Measurements from ENCODE around the gene CRYGN.

The CRYGN gene

DNA sequence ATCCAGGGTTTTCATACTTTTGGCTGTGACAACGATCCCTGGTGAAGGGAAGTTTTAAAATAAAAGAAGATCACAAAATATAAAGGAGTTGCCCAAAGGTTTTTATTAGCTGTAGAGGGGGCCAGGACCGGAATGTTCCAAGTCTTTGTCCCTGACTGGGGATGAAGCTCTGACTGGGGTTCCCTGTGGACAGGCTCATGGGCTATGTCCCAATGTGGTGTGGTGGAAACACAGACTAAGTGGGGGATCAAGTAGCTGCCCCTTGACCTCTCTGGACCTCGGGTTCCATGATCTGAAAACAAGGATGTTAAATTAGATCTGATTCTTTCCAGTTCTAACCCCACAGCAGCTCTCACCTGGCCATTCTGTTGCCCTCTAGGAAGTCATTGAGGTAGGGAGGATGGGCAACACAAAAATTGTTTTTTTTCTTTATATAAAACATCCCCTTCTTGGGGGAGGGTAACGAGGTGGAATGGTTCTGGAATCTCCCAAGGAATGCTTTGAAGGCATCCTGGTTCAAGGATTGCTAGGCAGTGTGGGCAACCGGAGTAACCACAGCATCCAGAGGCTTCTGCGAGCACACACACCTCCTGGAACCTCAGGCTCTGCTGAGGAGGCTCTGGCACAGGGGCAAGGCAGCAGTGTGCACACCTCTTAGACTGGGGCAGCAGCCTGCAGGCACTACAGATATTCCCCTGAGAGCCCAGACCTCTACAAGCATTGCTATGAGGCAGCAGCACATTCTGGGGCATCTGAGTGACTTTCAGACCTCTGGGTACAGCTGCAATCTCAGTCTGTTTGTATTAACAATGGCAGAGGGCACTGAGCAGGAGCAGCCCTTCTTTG, 21.4 kb upstream of the CRYGN start:
- peak; percentile 1; the same call in 1 of the 3 replicates for ATAC-seq
- TF ChIP-seq, protein P1, sequence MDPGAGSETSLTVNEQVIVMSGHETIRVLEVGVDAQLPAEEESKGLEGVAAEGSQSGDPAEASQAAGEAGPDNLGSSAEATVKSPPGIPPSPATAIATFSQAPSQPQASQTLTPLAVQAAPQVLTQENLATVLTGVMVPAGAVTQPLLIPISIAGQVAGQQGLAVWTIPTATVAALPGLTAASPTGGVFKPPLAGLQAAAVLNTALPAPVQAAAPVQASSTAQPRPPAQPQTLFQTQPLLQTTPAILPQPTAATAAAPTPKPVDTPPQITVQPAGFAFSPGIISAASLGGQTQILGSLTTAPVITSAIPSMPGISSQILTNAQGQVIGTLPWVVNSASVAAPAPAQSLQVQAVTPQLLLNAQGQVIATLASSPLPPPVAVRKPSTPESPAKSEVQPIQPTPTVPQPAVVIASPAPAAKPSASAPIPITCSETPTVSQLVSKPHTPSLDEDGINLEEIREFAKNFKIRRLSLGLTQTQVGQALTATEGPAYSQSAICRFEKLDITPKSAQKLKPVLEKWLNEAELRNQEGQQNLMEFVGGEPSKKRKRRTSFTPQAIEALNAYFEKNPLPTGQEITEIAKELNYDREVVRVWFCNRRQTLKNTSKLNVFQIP (CRISPR knock-in tag; IDR thresholded peaks at IDR 0.05; ENCODE audit: borderline replicate concordance, low read depth), result no peak

DNA sequence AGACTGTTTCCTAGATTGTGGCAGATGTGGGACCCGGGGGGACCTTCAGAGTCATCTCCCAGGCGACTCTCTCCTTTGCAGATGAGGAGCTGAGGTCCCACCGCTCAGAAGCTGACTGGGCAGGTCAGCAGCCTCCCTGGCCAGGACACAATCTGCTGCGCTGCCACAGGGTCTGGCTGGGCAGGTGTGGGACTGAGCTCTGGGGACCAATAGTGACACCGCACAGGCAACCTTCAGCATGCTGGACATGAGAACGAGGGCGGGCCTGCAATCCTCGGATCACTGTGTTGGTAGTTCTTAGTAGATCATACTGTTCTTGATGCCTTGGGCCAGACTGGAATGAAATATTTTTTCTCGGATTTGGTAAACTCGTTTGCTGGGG, 20.5 kb upstream of the CRYGN start:
- no peak for TF ChIP-seq ZNF8 (CRISPR knock-in tag; IDR thresholded peaks at IDR 0.05)
- TF ChIP-seq, protein P2, sequence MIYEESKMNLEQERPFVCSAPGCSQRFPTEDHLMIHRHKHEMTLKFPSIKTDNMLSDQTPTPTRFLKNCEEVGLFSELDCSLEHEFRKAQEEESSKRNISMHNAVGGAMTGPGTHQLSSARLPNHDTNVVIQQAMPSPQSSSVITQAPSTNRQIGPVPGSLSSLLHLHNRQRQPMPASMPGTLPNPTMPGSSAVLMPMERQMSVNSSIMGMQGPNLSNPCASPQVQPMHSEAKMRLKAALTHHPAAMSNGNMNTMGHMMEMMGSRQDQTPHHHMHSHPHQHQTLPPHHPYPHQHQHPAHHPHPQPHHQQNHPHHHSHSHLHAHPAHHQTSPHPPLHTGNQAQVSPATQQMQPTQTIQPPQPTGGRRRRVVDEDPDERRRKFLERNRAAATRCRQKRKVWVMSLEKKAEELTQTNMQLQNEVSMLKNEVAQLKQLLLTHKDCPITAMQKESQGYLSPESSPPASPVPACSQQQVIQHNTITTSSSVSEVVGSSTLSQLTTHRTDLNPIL (CRISPR knock-in tag; IDR thresholded peaks at IDR 0.05; ENCODE audit: low read depth), result no peak
- TF ChIP-seq, protein P3, sequence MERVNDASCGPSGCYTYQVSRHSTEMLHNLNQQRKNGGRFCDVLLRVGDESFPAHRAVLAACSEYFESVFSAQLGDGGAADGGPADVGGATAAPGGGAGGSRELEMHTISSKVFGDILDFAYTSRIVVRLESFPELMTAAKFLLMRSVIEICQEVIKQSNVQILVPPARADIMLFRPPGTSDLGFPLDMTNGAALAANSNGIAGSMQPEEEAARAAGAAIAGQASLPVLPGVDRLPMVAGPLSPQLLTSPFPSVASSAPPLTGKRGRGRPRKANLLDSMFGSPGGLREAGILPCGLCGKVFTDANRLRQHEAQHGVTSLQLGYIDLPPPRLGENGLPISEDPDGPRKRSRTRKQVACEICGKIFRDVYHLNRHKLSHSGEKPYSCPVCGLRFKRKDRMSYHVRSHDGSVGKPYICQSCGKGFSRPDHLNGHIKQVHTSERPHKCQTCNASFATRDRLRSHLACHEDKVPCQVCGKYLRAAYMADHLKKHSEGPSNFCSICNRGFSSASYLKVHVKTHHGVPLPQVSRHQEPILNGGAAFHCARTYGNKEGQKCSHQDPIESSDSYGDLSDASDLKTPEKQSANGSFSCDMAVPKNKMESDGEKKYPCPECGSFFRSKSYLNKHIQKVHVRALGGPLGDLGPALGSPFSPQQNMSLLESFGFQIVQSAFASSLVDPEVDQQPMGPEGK (CRISPR knock-in tag; IDR thresholded peaks at IDR 0.05; ENCODE audit: borderline replicate concordance), result no peak
- TF ChIP-seq CSDC2 (CRISPR knock-in tag; IDR thresholded peaks at IDR 0.05), result 0 out of 2 replicates have a peak, but pooled peaks have one; percentile 11
- peak; percentile 40; the same call in 2 of the 3 replicates for ATAC-seq

DNA sequence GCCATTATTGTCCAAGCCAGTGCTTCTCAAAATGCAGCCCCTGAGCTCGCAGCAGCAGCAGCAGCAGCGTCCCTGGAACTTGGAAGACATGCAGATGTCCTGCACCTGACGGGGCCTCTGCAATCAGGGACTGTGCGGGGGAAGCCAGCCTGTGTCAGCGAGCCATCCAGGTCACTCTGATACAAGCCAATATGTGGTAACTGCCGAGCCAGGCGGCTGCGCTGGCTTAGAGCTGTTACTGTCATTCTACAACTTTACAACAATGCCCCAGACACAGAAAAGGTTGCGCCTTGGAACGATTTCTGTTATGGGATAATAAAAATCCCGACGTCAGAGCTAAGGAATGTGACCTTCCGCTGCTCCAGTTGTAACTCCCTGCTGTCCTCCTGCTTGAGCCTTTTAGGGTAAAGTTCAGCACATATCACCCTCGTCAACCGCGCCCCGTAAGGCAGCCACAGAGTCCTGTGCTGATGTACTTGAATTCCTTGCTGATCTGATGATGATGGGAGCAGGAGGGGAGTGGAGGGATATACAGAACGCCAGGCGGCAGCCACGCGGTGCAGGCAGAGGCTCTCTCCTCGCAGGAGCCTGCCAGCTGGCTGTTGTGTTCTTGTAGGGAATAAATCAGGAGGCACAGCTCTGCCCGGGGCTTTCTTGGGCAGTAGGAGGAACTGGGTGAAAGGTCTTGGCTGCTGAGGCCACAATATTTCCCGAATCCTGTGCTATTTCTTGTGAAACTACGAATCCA, 20.0 kb upstream of the CRYGN start:
- peak; percentile 91 for ATAC-seq
- no peak for TF ChIP-seq PPARA (CRISPR knock-in tag; IDR thresholded peaks at IDR 0.05; ENCODE audit: borderline replicate concordance)
- TF ChIP-seq SNAI2 (CRISPR knock-in tag; IDR thresholded peaks at IDR 0.05), result peak; percentile 77
- no peak; the same call in 1 of the 2 replicates for TF ChIP-seq RARB (CRISPR knock-in tag; IDR thresholded peaks at IDR 0.05)
- peak; percentile 79; the same call in 1 of the 2 replicates for TF ChIP-seq ESRRG (CRISPR knock-in tag; IDR thresholded peaks at IDR 0.05)
- TF ChIP-seq, protein P4, sequence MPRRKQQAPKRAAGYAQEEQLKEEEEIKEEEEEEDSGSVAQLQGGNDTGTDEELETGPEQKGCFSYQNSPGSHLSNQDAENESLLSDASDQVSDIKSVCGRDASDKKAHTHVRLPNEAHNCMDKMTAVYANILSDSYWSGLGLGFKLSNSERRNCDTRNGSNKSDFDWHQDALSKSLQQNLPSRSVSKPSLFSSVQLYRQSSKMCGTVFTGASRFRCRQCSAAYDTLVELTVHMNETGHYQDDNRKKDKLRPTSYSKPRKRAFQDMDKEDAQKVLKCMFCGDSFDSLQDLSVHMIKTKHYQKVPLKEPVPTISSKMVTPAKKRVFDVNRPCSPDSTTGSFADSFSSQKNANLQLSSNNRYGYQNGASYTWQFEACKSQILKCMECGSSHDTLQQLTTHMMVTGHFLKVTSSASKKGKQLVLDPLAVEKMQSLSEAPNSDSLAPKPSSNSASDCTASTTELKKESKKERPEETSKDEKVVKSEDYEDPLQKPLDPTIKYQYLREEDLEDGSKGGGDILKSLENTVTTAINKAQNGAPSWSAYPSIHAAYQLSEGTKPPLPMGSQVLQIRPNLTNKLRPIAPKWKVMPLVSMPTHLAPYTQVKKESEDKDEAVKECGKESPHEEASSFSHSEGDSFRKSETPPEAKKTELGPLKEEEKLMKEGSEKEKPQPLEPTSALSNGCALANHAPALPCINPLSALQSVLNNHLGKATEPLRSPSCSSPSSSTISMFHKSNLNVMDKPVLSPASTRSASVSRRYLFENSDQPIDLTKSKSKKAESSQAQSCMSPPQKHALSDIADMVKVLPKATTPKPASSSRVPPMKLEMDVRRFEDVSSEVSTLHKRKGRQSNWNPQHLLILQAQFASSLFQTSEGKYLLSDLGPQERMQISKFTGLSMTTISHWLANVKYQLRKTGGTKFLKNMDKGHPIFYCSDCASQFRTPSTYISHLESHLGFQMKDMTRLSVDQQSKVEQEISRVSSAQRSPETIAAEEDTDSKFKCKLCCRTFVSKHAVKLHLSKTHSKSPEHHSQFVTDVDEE (CRISPR knock-in tag; IDR thresholded peaks at IDR 0.05), result 0 out of 2 replicates have a peak, but pooled peaks have one; percentile 11
- peak; percentile 32; the same call in 1 of the 2 replicates for TF ChIP-seq ZNF8 (CRISPR knock-in tag; IDR thresholded peaks at IDR 0.05)
- no peak for TF ChIP-seq OSR1 (CRISPR knock-in tag; IDR thresholded peaks at IDR 0.05)
- TF ChIP-seq ARNTL (CRISPR knock-in tag; IDR thresholded peaks at IDR 0.05; ENCODE audit: borderline replicate concordance, low read depth), result no peak
- TF ChIP-seq, protein P5, sequence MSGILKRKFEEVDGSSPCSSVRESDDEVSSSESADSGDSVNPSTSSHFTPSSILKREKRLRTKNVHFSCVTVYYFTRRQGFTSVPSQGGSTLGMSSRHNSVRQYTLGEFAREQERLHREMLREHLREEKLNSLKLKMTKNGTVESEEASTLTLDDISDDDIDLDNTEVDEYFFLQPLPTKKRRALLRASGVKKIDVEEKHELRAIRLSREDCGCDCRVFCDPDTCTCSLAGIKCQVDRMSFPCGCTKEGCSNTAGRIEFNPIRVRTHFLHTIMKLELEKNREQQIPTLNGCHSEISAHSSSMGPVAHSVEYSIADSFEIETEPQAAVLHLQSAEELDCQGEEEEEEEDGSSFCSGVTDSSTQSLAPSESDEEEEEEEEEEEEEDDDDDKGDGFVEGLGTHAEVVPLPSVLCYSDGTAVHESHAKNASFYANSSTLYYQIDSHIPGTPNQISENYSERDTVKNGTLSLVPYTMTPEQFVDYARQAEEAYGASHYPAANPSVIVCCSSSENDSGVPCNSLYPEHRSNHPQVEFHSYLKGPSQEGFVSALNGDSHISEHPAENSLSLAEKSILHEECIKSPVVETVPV (CRISPR knock-in tag; IDR thresholded peaks at IDR 0.05), result no peak
- TF ChIP-seq ZFP3 (CRISPR knock-in tag; IDR thresholded peaks at IDR 0.05), result peak; percentile 78; the same call in 1 of the 2 replicates
- 0 out of 2 replicates have a peak, but pooled peaks have one; percentile 4 for TF ChIP-seq ZNF565 (CRISPR knock-in tag; conservative IDR thresholded peaks at IDR 0.05; ENCODE audit: low read depth)
- TF ChIP-seq, protein P3 (CRISPR knock-in tag; IDR thresholded peaks at IDR 0.05; ENCODE audit: borderline replicate concordance), result no peak; the same call in 1 of the 2 replicates
- TF ChIP-seq ZC3H10 (CRISPR knock-in tag; IDR thresholded peaks at IDR 0.05), result no peak
- TF ChIP-seq GLIS3 (CRISPR knock-in tag; IDR thresholded peaks at IDR 0.05), result no peak
- no peak for TF ChIP-seq BACH2 (CRISPR knock-in tag; IDR thresholded peaks at IDR 0.05; ENCODE audit: borderline replicate concordance)
- TF ChIP-seq CSDC2 (CRISPR knock-in tag; IDR thresholded peaks at IDR 0.05), result peak; percentile 84
- 0 out of 2 replicates have a peak, but pooled peaks have one; percentile 4 for TF ChIP-seq ZNF70 (CRISPR knock-in tag; IDR thresholded peaks at IDR 0.05)
- TF ChIP-seq, protein P2 (CRISPR knock-in tag; IDR thresholded peaks at IDR 0.05; ENCODE audit: low read depth), result peak; percentile 68; the same call in 1 of the 2 replicates
- TF ChIP-seq, protein P1 (CRISPR knock-in tag; IDR thresholded peaks at IDR 0.05; ENCODE audit: borderline replicate concordance, low read depth), result no peak
- peak; percentile 47 for TF ChIP-seq ISL1 (CRISPR knock-in tag; IDR thresholded peaks at IDR 0.05)

Measured in SK-N-SH treated with all-trans-retinoic acid at 6 μM for 48 hours (cell line).